GM10847 (cell line): ENCODE data around the gene ZNF628.

Source experiments
- POLR2A ChIP-seq: IDR thresholded peaks from 2 replicates; pipeline ENCODE4 v1.6.1; 2011; ENCODE audit not compliant: insufficient read length; ENCODE audit errors: extremely low read depth

The ZNF628 gene

GRCh38 chr19:55476100-55476775 is at the start of gene ZNF628:
Gene ZNF628, plus strand, starts transcription at chr19:55476617. Its CDS starts 3,294 bp downstream, at chr19:55479911.
- no peak for TF ChIP-seq POLR2A

DNA sequence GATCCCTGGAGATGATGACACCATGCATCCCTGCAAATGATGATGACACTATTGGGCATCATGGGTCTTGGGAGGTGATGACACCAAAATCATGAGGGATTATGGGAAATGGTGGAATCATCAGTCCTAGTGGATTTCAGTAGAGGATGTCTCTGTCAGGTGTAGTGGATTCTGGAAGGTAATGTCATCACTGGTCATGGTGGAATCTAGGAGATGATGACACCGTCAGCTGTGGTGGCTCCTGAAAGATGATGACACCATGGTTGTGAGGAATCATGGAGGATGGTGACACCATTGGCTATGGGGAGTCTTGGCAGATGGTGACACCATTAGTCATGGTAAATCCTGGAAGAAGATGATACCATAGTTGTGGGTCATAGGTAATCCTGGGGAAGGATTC is 45.2 kb upstream of the ZNF628 start:
- TF ChIP-seq POLR2A, result no peak

DNA sequence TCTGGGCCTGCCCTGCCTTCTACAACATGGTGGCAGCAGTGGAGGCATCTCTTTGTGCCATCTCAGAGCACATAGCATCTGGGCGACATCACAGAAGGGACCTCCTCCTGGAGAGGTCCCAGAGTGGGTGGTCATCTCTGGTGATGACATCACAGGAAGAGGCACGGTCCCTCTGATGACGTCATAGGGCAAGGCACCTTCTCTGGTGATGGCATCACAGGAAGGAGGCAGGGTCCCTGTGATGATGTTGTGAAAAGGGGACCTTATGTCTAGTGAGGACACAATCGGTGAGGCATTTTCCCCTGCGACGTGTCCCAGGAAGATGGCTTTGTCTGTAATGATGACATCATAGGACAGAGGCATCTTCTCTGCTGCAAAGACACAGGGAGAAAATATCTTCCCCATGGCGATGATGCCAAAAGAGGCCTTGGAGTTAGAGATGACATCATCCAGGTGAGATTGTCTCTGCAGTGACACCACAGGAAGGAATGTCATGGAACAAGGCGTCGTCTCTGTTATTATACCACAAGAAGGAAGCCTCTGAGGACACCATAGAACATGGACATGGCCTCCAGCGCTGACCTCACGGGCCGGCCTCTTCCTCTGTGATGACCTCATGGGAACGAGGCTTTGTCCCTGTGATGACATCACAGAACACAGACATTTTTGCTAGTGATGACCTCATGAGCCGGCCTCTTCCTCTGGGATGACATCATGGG is 44.0 kb upstream of the ZNF628 start:
- TF ChIP-seq POLR2A, result no peak

- no peak for TF ChIP-seq POLR2A
These were observed 43.1 kb upstream of the ZNF628 start for GRCh38 chr19:55433292-55433691.

- no peak for TF ChIP-seq POLR2A
These were observed 42.0 kb upstream of the ZNF628 start for GRCh38 chr19:55434356-55434919.

GRCh38 chr19:55435020-55435419 is 41.4 kb upstream of the ZNF628 start:
- no peak for TF ChIP-seq POLR2A

DNA sequence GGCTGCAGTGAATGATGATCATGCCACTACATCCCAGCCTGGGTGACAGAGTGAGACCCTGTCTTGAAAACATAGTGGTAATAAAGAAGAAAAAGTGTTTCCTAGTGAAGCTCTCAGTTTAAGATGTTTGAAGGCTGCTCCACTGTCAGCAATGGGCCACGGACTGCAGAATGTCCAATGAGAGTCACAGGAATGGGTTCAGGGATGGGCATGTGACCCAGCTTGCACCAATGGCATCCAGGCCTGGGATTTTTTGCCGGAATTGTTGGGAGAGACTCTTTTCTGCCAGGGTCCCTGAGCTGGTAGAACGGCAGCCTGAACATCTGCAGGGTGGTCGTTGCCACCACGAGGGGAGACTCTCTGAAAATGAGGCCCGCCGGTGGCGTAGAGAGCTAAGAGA is 39.6 kb upstream of the ZNF628 start:
- TF ChIP-seq POLR2A, result no peak

DNA sequence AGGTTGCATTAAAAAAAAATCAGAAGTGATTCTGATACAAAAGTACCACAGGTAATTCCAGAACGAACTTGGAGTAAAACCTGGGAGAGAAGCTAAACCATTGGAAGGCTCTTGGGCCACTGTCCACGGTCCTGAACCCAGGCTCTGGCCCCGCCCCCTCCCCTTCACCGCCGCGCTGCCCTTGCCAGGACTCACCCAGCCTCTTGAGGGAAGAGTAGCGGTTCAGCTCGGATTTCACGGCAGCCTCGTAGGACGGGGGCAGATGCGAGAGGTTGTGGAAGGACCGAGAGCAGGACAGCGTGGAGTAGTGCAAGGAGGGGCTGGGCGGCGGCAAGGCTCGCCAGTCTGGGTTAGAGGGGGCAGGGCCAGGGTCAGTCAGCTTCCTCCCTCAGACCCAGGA is 39.0 kb upstream of the ZNF628 start:
- no peak for TF ChIP-seq POLR2A

DNA sequence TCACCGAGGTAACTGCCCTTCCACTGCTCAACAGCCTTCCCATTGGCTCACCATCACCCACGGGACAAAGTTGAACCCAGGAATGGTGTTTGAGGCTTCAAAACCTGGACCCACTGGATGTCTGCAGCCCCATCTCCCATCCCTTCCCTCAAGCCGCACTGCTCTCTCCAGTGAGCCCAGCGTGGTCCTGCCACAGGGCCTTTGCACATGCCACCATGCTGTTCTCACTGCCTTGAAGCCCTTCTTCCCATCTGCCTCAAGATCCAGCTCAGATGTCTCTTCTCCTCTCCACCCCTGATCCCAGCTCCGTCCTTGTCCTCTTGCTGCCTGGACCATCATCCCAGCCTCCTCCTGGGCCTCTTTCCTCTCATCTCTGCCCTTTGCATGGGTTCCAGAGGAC is 37.4 kb upstream of the ZNF628 start:
- no peak for TF ChIP-seq POLR2A

DNA sequence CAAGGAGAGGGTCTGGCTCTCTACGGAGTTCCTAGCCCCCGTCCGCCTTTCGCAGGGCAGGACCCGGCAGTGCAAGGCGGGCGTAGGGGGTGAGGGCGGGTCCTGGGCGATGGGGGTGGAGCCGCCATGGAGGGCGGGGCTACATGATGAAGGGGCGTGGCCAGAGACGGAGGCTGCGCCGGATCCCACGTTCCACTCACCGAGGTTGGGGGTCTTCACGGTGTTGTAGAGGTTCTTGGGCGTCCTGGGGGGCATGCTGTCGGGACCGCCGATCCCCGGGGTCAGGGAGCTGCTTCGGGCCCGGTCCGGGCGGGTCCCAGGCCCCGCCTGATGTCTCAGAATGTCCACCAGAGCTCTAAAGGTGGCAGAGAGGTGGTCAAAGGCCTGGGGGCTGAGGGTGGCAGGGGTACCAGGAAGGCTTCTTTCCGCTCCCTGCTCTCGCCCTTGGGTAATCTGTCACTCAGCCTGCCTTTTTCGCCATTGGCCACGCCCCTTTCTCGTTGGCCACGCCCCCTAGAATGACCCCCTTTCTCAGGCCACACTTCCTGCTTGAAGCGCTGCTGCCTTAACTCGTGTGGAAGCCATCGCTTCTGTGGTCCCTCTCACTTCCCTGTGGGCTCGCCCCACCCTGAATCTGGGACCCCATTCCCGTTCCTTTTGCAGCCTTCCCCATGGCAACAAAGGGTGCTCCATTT is 35.9 kb upstream of the ZNF628 start:
- no peak for TF ChIP-seq POLR2A

GRCh38 chr19:55441319-55441691 is 35.1 kb upstream of the ZNF628 start:
- TF ChIP-seq POLR2A, result no peak

DNA sequence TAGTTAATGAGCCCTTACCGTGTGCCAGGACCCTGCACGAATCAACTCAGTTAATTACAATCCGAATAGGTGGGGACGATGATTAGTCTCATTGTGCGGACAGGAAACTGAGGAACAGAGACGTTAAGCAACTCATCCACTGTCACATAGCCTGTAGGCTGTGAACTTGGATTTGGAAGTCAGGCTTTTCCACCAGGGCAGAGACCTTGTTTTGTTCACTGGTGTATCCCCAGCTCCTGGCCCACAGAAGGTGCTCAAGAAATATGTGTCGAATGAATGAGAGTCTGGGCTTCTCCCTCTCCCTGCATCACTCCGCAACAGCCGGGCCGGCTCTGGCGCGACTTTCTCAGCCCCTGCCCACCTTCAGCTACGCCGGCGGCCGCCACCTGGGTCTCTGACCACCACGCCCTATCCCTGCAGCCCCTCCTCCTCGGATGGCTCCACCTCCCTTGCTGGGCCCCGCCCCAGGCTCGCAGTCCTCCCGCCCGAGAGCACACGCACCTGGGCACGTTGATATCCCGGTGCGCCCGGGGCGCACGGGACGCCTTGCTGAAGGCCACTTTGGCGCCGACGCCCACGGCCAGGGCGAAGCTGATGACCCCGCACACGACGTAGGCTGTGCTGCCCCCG is 34.6 kb upstream of the ZNF628 start:
- no peak for TF ChIP-seq POLR2A

- TF ChIP-seq POLR2A, result no peak
These were observed 34.0 kb upstream of the ZNF628 start for GRCh38 chr19:55442372-55442961.

DNA sequence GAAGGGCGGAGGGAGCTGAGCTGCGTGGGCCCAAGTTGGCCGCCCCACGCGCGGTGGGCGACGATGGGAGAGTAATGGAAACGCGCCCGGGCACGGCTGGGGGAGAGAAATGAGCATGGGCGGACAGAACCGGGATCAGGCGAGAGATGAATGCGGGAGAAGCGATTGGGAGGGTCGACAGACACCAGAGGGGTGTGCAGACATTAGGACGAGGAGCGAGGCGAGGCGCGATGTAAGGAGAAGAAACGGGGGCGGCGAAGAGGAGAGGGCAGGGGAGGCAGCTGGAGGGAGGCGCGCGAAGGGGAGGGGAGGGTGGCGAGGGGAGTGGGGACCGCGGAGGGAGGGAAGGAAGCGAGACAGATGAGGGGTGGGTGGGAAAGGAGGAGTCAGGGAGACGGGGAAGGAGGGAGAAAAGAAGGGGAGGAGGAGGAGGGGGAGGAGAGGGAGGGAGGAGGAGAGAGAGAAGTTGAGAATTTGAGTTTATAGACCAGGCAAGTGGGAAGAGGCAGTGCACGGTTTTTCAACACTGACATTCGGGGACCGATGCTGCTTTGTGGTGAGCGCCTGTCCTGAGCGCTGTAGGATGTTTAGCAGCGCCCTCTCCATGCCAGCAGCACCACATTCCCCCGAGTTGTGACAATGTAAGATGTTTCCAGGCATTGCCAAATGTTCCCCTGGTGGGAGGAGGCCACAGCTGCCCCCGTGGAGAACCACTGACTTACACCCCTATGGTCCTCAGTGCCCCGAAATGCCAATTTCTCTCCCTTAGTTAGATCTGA is 33.2 kb upstream of the ZNF628 start, which contains the start of gene SHISA7:
SHISA7 (minus strand) TSS at position 256 of the 779 bp plus-strand sequence. CDS start 437 bp downstream, outside the sequence.
- no peak for TF ChIP-seq POLR2A
